Testis (tissue), 2 donors: ENCODE measurements around the gene CETN1.

Experiments
- CTCF ChIP-seq, 3 experiments: fragments of 450-650 bp in 2 of 3; fragments of 200-600 bp in 1 of 3; sonication (generic) in 1 of 3; IDR thresholded peaks; one replicate each; pipeline ENCODE4 v1.5.1; 2016 to 2019; ENCODE audit warnings: antibody characterized with exemption in 3 of 3, mild to moderate bottlenecking in 2 of 3, moderate library complexity in 1 of 3
- POLR2A ChIP-seq: fragments of 450-650 bp; IDR thresholded peaks from one replicate; pipeline ENCODE4 v1.6.1; 2017; ENCODE audit warnings: antibody characterized with exemption, mild to moderate bottlenecking, moderate library complexity

- no peak for TF ChIP-seq CTCF (IDR thresholded peaks at IDR 0.05)
- no peak for TF ChIP-seq POLR2A
These were observed 7.3 kb upstream of the CETN1 start for GRCh38 chr18:572831-573289.
